ENCODE results near the gene FOXO1.

The FOXO1 gene

DNA sequence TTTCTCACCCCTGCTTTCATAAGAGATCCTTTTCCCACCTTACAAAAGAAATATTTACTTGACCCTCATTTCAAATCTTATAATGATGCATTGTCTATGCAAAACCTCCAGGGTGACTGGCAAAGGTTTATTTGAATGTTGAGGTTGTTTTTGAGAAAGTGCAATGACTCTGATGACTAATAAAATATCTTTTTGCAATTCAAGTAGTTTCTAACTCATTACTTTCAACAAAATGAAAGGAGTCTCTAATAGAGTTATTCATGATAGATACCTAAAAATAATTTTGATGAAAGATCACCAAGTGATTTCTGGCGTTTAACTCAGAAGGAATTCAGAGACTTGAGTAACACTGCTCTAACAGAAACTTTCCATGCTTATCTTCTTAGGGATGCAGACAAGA is 144.2 kb downstream of the FOXO1 start:
- H3K9me3 ChIP-seq (ENCODE audit: control insufficient read depth in 2 of 2, low read length in 2 of 2): peaks cover 0 to 4% of the 10 kb centered on the region in 2 donors
- no peaks in the 10 kb centered on the region for H3K27me3 ChIP-seq (ENCODE audit: control insufficient read depth in 1 of 2, insufficient read depth in 2 of 2, low read length in 2 of 2)
- no peak overlapping the region for H3K27ac ChIP-seq (ENCODE audit: low read length)
- H3K4me1 ChIP-seq (ENCODE audit: control insufficient read depth, insufficient read depth, low read length): no peaks in the 10 kb centered on the region
- H3K4me3 ChIP-seq (ENCODE audit: low read length in 2 of 2): no peak overlapping the region
- H3K9ac ChIP-seq (ENCODE audit: low read length in 2 of 2): no peak overlapping the region
- no peaks in the 10 kb centered on the region for H3K36me3 ChIP-seq (ENCODE audit: control insufficient read depth in 2 of 2, insufficient read depth in 2 of 2, low read length in 2 of 2)

DNA sequence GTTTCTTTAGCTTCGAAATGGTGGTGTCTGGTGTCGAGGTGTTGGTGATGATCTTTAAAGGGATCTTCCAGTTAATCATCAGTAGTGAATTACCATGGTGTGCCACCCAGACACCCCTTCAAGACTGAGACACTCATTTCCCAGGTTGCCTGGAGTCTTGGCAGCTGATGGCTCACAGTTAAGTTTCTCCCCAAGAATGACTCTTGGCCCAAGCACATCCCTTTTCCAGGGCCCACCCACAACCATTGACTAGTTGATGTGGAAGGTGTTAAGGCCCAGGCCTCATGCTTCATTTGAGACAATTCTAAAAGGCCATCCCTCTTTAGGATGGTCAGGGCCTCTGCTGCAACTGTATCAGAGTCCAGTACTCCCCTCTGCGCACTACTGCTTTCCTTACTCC is 145.5 kb downstream of the FOXO1 start:
- no peaks in the 10 kb centered on the region for H3K9me3 ChIP-seq (ENCODE audit: control insufficient read depth in 2 of 2, low read length in 2 of 2)
- H3K4me1 ChIP-seq (ENCODE audit: control insufficient read depth, insufficient read depth, low read length): no peaks in the 10 kb centered on the region
- H3K9ac ChIP-seq (ENCODE audit: low read length in 2 of 2): no peak overlapping the region

DNA sequence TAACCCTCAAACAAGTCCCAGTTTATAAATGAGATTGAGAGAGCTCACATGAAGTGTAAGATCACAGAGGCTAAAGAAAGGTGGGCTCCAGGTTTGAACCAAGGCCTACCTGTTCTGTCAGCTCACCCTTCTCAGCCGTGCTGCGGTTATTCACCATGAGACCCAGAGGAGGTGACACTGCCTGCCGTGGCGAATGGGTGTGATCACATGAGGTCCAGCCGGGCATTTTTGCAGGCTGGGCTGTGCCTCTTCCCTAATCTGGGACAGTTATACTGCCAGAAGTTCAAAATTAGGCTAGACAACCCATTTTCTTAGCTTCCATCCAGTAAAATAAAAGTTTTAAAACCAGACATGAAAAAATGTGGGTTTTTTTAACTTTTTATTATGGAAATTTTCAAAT is 146.8 kb downstream of the FOXO1 start:
- Histone ChIP-seq H3K9me3 (ENCODE audit: control insufficient read depth in 2 of 2, low read length in 2 of 2) (no peaks in the 10 kb centered on the region), H3K27ac (ENCODE audit: low read length) (no peak overlapping the region), H3K9ac (ENCODE audit: low read length in 2 of 2) (no peak overlapping the region), H3K4me3 (ENCODE audit: low read length in 2 of 2) (no peak overlapping the region), H3K4me1 (ENCODE audit: control insufficient read depth, insufficient read depth, low read length) (no peaks in the 10 kb centered on the region), H3K36me3 (ENCODE audit: control insufficient read depth in 2 of 2, insufficient read depth in 2 of 2, low read length in 2 of 2) (no peaks in the 10 kb centered on the region), H3K27me3 (ENCODE audit: control insufficient read depth in 1 of 2, insufficient read depth in 2 of 2, low read length in 2 of 2) (no peaks in the 10 kb centered on the region)

More for the DNA sequence above, 145.5 kb downstream of the FOXO1 start:
- Histone ChIP-seq H3K27ac (ENCODE audit: low read length) (no peak overlapping the region), H3K36me3 (ENCODE audit: control insufficient read depth in 2 of 2, insufficient read depth in 2 of 2, low read length in 2 of 2) (no peaks in the 10 kb centered on the region), H3K4me3 (ENCODE audit: low read length in 2 of 2) (no peak overlapping the region), H3K27me3 (ENCODE audit: control insufficient read depth in 1 of 2, insufficient read depth in 2 of 2, low read length in 2 of 2) (no peaks in the 10 kb centered on the region)

DNA sequence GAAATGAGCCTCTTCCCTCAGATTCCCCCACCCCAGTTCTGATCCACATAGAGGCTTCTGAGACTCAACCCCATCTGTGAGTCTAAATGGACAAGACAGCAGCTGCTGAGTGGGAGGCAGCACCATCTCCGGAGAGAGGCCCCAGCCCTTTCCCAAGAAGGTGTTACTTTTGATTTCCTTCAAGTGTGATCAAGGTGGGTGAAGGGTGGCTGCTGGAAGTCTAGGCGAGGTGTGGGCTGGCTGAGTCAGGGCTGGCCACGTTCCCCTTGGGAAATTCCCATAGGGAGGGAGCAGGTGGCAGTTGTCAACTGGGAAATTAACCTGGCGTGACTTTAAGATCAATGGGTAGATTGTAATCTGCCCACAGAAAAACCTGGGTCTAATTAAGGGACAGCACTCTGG is 148.0 kb downstream of the FOXO1 start:
- Histone ChIP-seq H3K4me1 (ENCODE audit: control insufficient read depth, insufficient read depth, low read length) (no peaks in the 10 kb centered on the region), H3K27me3 (ENCODE audit: control insufficient read depth in 1 of 2, insufficient read depth in 2 of 2, low read length in 2 of 2) (no peaks in the 10 kb centered on the region), H3K4me3 (ENCODE audit: low read length in 2 of 2) (no peak overlapping the region), H3K36me3 (ENCODE audit: control insufficient read depth in 2 of 2, insufficient read depth in 2 of 2, low read length in 2 of 2) (no peaks in the 10 kb centered on the region), H3K9ac (ENCODE audit: low read length in 2 of 2) (no peak overlapping the region), H3K27ac (ENCODE audit: low read length) (no peak overlapping the region), H3K9me3 (ENCODE audit: control insufficient read depth in 2 of 2, low read length in 2 of 2) (no peaks in the 10 kb centered on the region)

GRCh38 chr13:40517486-40518480 is 148.7 kb downstream of the FOXO1 start:
- H3K4me3 ChIP-seq (ENCODE audit: low read length in 2 of 2): no peak overlapping the region
- H3K9ac ChIP-seq (ENCODE audit: low read length in 2 of 2): no peak overlapping the region
- no peaks in the 10 kb centered on the region for H3K9me3 ChIP-seq (ENCODE audit: control insufficient read depth in 2 of 2, low read length in 2 of 2)
- H3K27ac ChIP-seq (ENCODE audit: low read length): no peak overlapping the region
- no peaks in the 10 kb centered on the region for H3K36me3 ChIP-seq (ENCODE audit: control insufficient read depth in 2 of 2, insufficient read depth in 2 of 2, low read length in 2 of 2)
- no peaks in the 10 kb centered on the region for H3K4me1 ChIP-seq (ENCODE audit: control insufficient read depth, insufficient read depth, low read length)
- H3K27me3 ChIP-seq (ENCODE audit: control insufficient read depth in 1 of 2, insufficient read depth in 2 of 2, low read length in 2 of 2): no peaks in the 10 kb centered on the region

GRCh38 chr13:40515702-40516101 is 150.7 kb downstream of the FOXO1 start:
- no peaks in the 10 kb centered on the region for H3K4me1 ChIP-seq (ENCODE audit: control insufficient read depth, insufficient read depth, low read length)
- H3K4me3 ChIP-seq (ENCODE audit: low read length in 2 of 2): no peak overlapping the region
- H3K36me3 ChIP-seq (ENCODE audit: control insufficient read depth in 2 of 2, insufficient read depth in 2 of 2, low read length in 2 of 2): no peaks in the 10 kb centered on the region
- H3K9ac ChIP-seq (ENCODE audit: low read length in 2 of 2): no peak overlapping the region
- H3K27ac ChIP-seq (ENCODE audit: low read length): no peak overlapping the region
- no peaks in the 10 kb centered on the region for H3K9me3 ChIP-seq (ENCODE audit: control insufficient read depth in 2 of 2, low read length in 2 of 2)
- H3K27me3 ChIP-seq (ENCODE audit: control insufficient read depth in 1 of 2, insufficient read depth in 2 of 2, low read length in 2 of 2): no peaks in the 10 kb centered on the region

GRCh38 chr13:40514802-40515201 is 151.6 kb downstream of the FOXO1 start:
- H3K9me3 ChIP-seq (ENCODE audit: control insufficient read depth in 2 of 2, low read length in 2 of 2): no peaks in the 10 kb centered on the region
- H3K36me3 ChIP-seq (ENCODE audit: control insufficient read depth in 2 of 2, insufficient read depth in 2 of 2, low read length in 2 of 2): no peaks in the 10 kb centered on the region
- H3K4me1 ChIP-seq (ENCODE audit: control insufficient read depth, insufficient read depth, low read length): no peaks in the 10 kb centered on the region
- no peak overlapping the region for H3K9ac ChIP-seq (ENCODE audit: low read length in 2 of 2)
- no peak overlapping the region for H3K4me3 ChIP-seq (ENCODE audit: low read length in 2 of 2)
- no peak overlapping the region for H3K27ac ChIP-seq (ENCODE audit: low read length)
- H3K27me3 ChIP-seq (ENCODE audit: control insufficient read depth in 1 of 2, insufficient read depth in 2 of 2, low read length in 2 of 2): no peaks in the 10 kb centered on the region

DNA sequence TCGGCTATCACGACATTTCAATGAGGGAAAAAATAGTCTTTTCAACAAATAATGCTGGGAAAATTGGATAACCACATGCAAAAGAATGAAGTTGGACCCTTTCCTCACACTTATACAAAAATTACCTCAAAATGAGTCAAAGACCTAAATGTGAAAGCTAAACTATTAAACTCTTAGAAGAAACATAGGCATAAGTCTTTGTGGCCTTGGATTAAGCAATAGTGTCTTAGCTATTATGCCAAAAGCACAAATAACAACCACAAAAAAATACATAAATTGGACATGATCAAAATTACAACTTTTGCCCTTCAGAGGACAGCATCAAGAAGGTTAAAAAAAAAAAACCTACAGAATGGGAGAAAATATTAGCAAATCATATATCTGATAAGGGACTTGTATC is 156.6 kb downstream of the FOXO1 start:
- Histone ChIP-seq H3K9ac (ENCODE audit: low read length in 2 of 2) (no peak overlapping the region), H3K27ac (ENCODE audit: low read length) (no peak overlapping the region), H3K27me3 (ENCODE audit: control insufficient read depth in 1 of 2, insufficient read depth in 2 of 2, low read length in 2 of 2) (no peaks in the 10 kb centered on the region), H3K4me1 (ENCODE audit: control insufficient read depth, insufficient read depth, low read length) (no peaks in the 10 kb centered on the region), H3K9me3 (ENCODE audit: control insufficient read depth in 2 of 2, low read length in 2 of 2) (no peaks in the 10 kb centered on the region), H3K4me3 (ENCODE audit: low read length in 2 of 2) (no peak overlapping the region), H3K36me3 (ENCODE audit: control insufficient read depth in 2 of 2, insufficient read depth in 2 of 2, low read length in 2 of 2) (no peaks in the 10 kb centered on the region)

GRCh38 chr13:40508767-40509342 is 157.6 kb downstream of the FOXO1 start:
- Histone ChIP-seq H3K27me3 (ENCODE audit: control insufficient read depth in 1 of 2, insufficient read depth in 2 of 2, low read length in 2 of 2) (no peaks in the 10 kb centered on the region), H3K9ac (ENCODE audit: low read length in 2 of 2) (no peak overlapping the region), H3K9me3 (ENCODE audit: control insufficient read depth in 2 of 2, low read length in 2 of 2) (no peaks in the 10 kb centered on the region), H3K4me1 (ENCODE audit: control insufficient read depth, insufficient read depth, low read length) (no peaks in the 10 kb centered on the region), H3K36me3 (ENCODE audit: control insufficient read depth in 2 of 2, insufficient read depth in 2 of 2, low read length in 2 of 2) (no peaks in the 10 kb centered on the region), H3K4me3 (ENCODE audit: low read length in 2 of 2) (no peak overlapping the region), H3K27ac (ENCODE audit: low read length) (no peak overlapping the region)

- no peak overlapping the region for H3K27ac ChIP-seq (ENCODE audit: low read length)
- H3K27me3 ChIP-seq (ENCODE audit: control insufficient read depth in 1 of 2, insufficient read depth in 2 of 2, low read length in 2 of 2): no peaks in the 10 kb centered on the region
- H3K4me3 ChIP-seq (ENCODE audit: low read length in 2 of 2): no peak overlapping the region
These were observed 158.3 kb downstream of the FOXO1 start for GRCh38 chr13:40508127-40508526.

More at GRCh38 chr13:40508127-40508526, 158.3 kb downstream of the FOXO1 start:
- Histone ChIP-seq H3K9me3 (ENCODE audit: control insufficient read depth in 2 of 2, low read length in 2 of 2) (no peaks in the 10 kb centered on the region), H3K9ac (ENCODE audit: low read length in 2 of 2) (no peak overlapping the region), H3K36me3 (ENCODE audit: control insufficient read depth in 2 of 2, insufficient read depth in 2 of 2, low read length in 2 of 2) (no peaks in the 10 kb centered on the region), H3K4me1 (ENCODE audit: control insufficient read depth, insufficient read depth, low read length) (no peaks in the 10 kb centered on the region)
